Left ventricle myocardium inferior (tissue), 1 donor: ENCODE results near the gene MYOF. TPM values are rescaled to one million over a fixed set of nuclear protein-coding genes. Genes with fewer than 3 reads are reported as not detected.

Experiments used
- DNase-seq: peaks from one replicate; pipeline ENCODE4 v3.0.0-alpha.2; 2020
- H3K27ac ChIP-seq: fragments of 200-600 bp; replicated peaks from 2 replicates; pipeline ENCODE4 v1.8.0; 2021
- H3K27me3 ChIP-seq: fragments of 200-600 bp; 2 replicates; pipeline ENCODE4 v1.8.0; 2021; ENCODE audit warnings: low read depth
- H3K36me3 ChIP-seq: fragments of 200-600 bp; 2 replicates; pipeline ENCODE4 v1.8.0; 2021
- H3K4me1 ChIP-seq: fragments of 200-600 bp; 2 replicates; pipeline ENCODE4 v1.8.0; 2021
- H3K4me3 ChIP-seq: fragments of 200-600 bp; 2 replicates; pipeline ENCODE4 v1.8.0; 2021; ENCODE audit warnings: mild to moderate bottlenecking, moderate library complexity
- H3K9me3 ChIP-seq: fragments of 200-600 bp; replicated peaks from 2 replicates; pipeline ENCODE4 v1.8.0; 2021
- intact Hi-C: fragments of 100-400 bp; cut with micrococcal nuclease; formaldehyde crosslinking; loops from one replicate; pipeline ENCODE4 v1.11.0; 2022
- total RNA-seq: library from RNA; stranded (reverse); fragmentation: NEBNext Ultra II Directional; extraction: Animal tissue kit (Norgen Biotek cat#: 25700); gene quantifications from one replicate; pipeline ENCODE4 v1.2.1, GENCODE V29; 2021
- TF ChIP-seq, protein P1 (sequence below): fragments of 200-600 bp; IDR thresholded peaks from 2 replicates; pipeline ENCODE4 v1.8.0; 2021; ENCODE audit warnings: antibody characterized with exemption, mild to moderate bottlenecking, borderline replicate concordance
- donor health status: DM: no; HTN: yes; CAD: no; lungs with severe emphysema.

MYOF gene
- total RNA-seq, 1 donor from 2014 or later = 43.6 TPM

DNA sequence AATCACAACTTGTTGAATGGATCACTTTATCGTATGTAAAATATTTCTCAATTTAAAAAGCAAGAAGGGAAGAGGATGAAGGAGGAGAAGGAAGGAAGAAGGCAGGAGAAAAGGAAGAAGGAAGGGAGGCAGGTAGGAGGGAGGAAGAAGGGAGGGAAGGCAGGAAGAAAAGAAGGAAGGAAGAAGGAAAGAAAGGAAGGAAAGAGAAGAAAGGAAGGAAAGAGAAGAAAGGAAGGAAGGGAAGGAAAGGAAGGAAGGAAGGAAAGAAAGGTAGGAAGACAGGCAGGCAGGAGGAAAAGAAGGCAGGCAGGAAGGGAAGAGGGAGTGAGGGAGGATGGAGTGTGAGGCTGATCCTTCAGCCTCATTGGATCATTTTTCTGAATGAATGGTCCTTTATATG lies 145.5 kb downstream of the MYOF start:
- Histone ChIP-seq H3K4me1 (no peaks in the 10 kb centered on the region), H3K27me3 (no peaks in the 10 kb centered on the region), H3K36me3 (peaks cover 86% of the 10 kb centered on the region), H3K27ac (no peak overlapping the region), H3K9me3 (no peaks in the 10 kb centered on the region), H3K4me3 (no peak overlapping the region)
- DNase-seq = no peak
- TF ChIP-seq, protein P1, sequence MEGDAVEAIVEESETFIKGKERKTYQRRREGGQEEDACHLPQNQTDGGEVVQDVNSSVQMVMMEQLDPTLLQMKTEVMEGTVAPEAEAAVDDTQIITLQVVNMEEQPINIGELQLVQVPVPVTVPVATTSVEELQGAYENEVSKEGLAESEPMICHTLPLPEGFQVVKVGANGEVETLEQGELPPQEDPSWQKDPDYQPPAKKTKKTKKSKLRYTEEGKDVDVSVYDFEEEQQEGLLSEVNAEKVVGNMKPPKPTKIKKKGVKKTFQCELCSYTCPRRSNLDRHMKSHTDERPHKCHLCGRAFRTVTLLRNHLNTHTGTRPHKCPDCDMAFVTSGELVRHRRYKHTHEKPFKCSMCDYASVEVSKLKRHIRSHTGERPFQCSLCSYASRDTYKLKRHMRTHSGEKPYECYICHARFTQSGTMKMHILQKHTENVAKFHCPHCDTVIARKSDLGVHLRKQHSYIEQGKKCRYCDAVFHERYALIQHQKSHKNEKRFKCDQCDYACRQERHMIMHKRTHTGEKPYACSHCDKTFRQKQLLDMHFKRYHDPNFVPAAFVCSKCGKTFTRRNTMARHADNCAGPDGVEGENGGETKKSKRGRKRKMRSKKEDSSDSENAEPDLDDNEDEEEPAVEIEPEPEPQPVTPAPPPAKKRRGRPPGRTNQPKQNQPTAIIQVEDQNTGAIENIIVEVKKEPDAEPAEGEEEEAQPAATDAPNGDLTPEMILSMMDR = no peak
- intact Hi-C loops = no loop called here

DNA sequence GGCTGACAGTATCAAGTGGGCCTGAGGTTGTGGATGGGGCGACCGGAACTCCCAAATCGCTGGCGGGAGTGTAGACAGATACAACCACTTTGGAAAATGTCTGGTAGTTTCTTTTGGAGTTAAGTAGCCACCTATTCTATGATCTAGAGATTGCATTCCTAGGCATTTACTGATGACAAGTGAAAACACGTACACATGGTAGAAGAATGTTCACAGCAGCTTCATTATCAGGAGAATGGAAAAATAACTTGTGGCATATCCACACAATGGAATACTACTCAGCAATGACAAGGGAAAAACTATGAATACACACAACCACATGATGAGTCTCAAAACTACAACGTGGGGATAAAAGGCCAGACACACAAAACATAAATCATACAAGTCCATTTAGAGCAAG lies 146.0 kb downstream of the MYOF start:
- peaks cover 88% of the 10 kb centered on the region for H3K36me3 ChIP-seq

DNA sequence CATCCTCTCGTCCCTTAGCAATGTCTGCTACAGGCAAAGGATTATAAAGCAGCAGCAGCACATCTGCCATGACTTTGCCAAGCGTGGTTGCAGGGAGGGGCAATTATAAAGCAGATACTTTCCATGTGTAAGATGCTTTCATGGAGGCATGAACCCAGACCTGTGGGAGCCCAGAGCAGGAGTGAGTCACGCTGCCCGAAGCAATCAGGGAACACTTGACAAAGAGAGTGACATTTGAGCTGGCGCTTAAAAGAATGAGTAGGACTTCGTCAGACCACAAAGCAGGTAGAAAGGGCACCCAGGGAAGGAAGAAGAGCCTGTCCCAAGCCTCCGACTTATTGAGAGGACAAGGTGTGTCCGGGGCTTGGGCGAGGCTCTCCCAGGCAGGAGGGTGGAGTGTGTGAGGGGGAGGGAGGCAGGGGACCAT lies 147.2 kb downstream of the MYOF start:
- TF ChIP-seq, protein P1 = no peak
- Histone ChIP-seq H3K36me3 (peaks cover 88% of the 10 kb centered on the region), H3K27me3 (no peaks in the 10 kb centered on the region), H3K4me1 (no peaks in the 10 kb centered on the region), H3K4me3 (no peak overlapping the region), H3K9me3 (no peaks in the 10 kb centered on the region), H3K27ac (no peak overlapping the region)
- intact Hi-C loops = no loop called here
- no peak for DNase-seq

More for the DNA sequence above, 146.0 kb downstream of the MYOF start:
- Histone ChIP-seq H3K27ac (no peak overlapping the region), H3K27me3 (no peaks in the 10 kb centered on the region), H3K4me1 (no peaks in the 10 kb centered on the region), H3K9me3 (no peaks in the 10 kb centered on the region), H3K4me3 (no peak overlapping the region)
- TF ChIP-seq, protein P1 = no peak
- no peak for DNase-seq
- intact Hi-C loops = no loop called here

DNA sequence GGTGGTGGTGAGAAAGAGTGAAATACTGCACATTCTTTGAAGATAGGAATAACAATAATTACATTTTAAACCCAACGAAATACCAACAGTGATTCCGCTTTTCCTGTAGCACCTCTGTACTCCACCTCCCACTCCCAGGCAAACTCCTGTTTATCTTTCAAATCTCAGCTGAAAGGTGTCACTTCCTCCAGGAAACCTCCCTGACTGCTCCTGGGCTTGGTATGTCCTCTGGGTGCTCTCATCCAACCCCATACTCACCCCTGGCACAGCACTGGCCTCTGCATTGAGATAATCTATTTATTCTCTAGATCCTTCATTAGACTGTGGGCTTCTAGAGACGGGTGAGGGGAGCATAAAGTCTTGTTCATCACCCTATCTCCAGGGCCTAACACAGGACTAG lies 148.0 kb downstream of the MYOF start:
- Histone ChIP-seq H3K4me1 (no peaks in the 10 kb centered on the region), H3K9me3 (no peaks in the 10 kb centered on the region), H3K27ac (no peak overlapping the region), H3K36me3 (peaks cover 94% of the 10 kb centered on the region), H3K4me3 (no peak overlapping the region), H3K27me3 (no peaks in the 10 kb centered on the region)
- TF ChIP-seq, protein P1 = no peak
- intact Hi-C loops = no loop called here
- DNase-seq = no peak

DNA sequence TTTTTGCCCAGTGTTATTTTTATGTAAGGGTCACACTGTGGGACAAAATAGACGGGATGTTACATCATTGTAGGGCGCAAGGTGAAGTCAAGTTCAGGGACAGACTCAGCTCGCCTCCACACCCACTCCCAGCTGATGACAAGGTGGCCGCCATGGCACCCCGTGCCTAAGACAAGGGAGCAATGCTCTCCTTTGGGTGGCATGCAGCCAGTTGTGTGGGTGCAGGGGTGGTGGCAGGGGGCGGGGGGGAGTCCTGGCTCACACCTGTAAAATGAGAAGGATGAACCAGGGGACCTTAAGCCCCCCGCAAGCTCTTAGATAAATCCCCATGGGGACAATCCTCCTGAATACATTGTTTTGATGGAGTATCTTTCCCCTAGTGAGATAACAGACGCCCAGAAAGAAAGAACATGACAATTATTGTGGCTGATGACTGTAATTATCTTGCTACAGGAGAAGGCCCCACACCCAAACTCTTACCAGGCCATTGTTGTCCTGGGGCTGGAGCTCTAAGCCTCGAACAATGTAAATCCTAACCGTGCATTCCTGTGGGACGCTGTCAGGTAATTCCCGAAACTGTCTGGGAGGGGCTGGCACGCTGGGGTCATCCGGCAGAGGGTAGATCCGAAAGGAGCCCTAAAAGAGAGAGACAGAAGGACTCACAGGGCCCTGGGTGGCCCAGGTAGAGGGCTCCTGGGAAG lies 148.7 kb downstream of the MYOF start:
- no peak overlapping the region for H3K4me3 ChIP-seq
- H3K27ac ChIP-seq = no peak overlapping the region
- peaks cover 94% of the 10 kb centered on the region for H3K36me3 ChIP-seq
- H3K4me1 ChIP-seq = no peaks in the 10 kb centered on the region
- H3K9me3 ChIP-seq = no peaks in the 10 kb centered on the region
- no peaks in the 10 kb centered on the region for H3K27me3 ChIP-seq
- intact Hi-C loops = no loop called here
- DNase-seq = no peak
- TF ChIP-seq, protein P1 = no peak
